Muscle of leg (tissue), 16 donors: ENCODE data around the gene CLCA1. TPM values are rescaled to one million over a fixed set of nuclear protein-coding genes. Genes with fewer than 3 reads are reported as not detected.

Experiments used
- DNase-seq: peaks from one replicate; pipeline ENCODE4 v3.0.0; 2013
- H3K27ac ChIP-seq: one replicate; pipeline ENCODE4 v1.5.1; 2013; ENCODE audit warnings: mild to moderate bottlenecking, low read length, control low read depth
- H3K27me3 ChIP-seq: one replicate; pipeline ENCODE4 v1.6.1; 2013; ENCODE audit warnings: low read length; ENCODE audit not compliant: control insufficient read depth, insufficient read depth
- H3K36me3 ChIP-seq: one replicate; pipeline ENCODE4 v1.6.1; 2013; ENCODE audit warnings: low read length; ENCODE audit not compliant: control insufficient read depth, insufficient read depth
- H3K4me1 ChIP-seq: one replicate; pipeline ENCODE4 v1.6.1; 2013; ENCODE audit warnings: low read length; ENCODE audit not compliant: control insufficient read depth, insufficient read depth
- H3K4me3 ChIP-seq: one replicate; pipeline ENCODE4 v1.5.1; 2013; ENCODE audit warnings: low read length, control low read depth
- H3K9me3 ChIP-seq: replicated peaks from 2 replicates; pipeline ENCODE4 v1.6.1; 2013; ENCODE audit warnings: low read depth, low read length; ENCODE audit not compliant: control insufficient read depth
- WGBS: methylation state at CpG from one replicate; pipeline ENCODE4 v1.1.5; 2013; ENCODE audit warnings: missing lambda C conversion rate; ENCODE audit not compliant: insufficient coverage; 5-methylcytosine and 5-hydroxymethylcytosine counted together
- long read RNA-seq, 11 donors: transcript quantifications; one replicate each; lab custom pipeline, GENCODE V29; 2026
- polyA plus RNA-seq, 8 donors: library from polyadenylated mRNA; unstranded; fragments of 120-200 nt; gene quantifications; one replicate each; pipeline versions ENCODE4 v1.2.1 to v1.2.3, GENCODE V29; 2013; ENCODE audit warnings: inconsistent platforms in 1 of 8, low replicate concordance in 1 of 8; ENCODE audit not compliant: insufficient read length in 8 of 8, insufficient read depth in 1 of 8
- total RNA-seq: library from RNA; stranded (reverse); fragments of 120-200 nt; gene quantifications from one replicate; pipeline ENCODE4 v1.2.4, GENCODE V29; 2013

CLCA1 gene
- total RNA-seq, result not detected
- 10 to 100 TPM in 2 of 8 donors, under 1 TPM in 3, not detected in 3; 0.19 to 48.7 (median 0.73) TPM for polyA plus RNA-seq
- long read RNA-seq, donor 1, result 0 reads
- long read RNA-seq, donor 2, result 0 reads
- long read RNA-seq, donor 3, result 0 reads
- long read RNA-seq, donor 4, result 0 reads
- long read RNA-seq, donor 5, result 0 reads
- long read RNA-seq, donor 6, result 0 reads
- long read RNA-seq, donor 7, result 0 reads
- long read RNA-seq, donor 8, result 0 reads
- long read RNA-seq, donor 9, result 0 reads
- long read RNA-seq, donor 10, result 0 reads
- long read RNA-seq, donor 11, result 0 reads

- no CpG with 5 or more reads among the region's 7 CpGs for WGBS
- Histone ChIP-seq H3K36me3 (no peaks in the 10 kb centered on the region), H3K9me3 (no peaks in the 10 kb centered on the region), H3K4me3 (no peak within 1 kb of the TSS), H3K4me1 (no peaks in the 10 kb centered on the region), H3K27ac (no peak within 1 kb of the TSS), H3K27me3 (no peaks in the 10 kb centered on the region)
- DNase-seq, result no peak
These were observed at the start of gene CLCA1 for GRCh38 chr1:86468501-86468977. Gene CLCA1, plus strand, starts transcription at chr1:86468927. Its CDS starts 45 bp downstream, at chr1:86468972.

- no peaks in the 10 kb centered on the region for H3K9me3 ChIP-seq
- no peaks in the 10 kb centered on the region for H3K36me3 ChIP-seq
- no peaks in the 10 kb centered on the region for H3K27me3 ChIP-seq
- no peak overlapping the region for H3K27ac ChIP-seq
- WGBS, result 10% methylated on average over 3 of the region's 4 CpGs
- no peaks in the 10 kb centered on the region for H3K4me1 ChIP-seq
- H3K4me3 ChIP-seq, result no peak overlapping the region
- peak; percentile 32 for DNase-seq
These were observed 49.3 kb upstream of the CLCA1 start for GRCh38 chr1:86419277-86419903.

- H3K4me3 ChIP-seq, result no peak overlapping the region
- peak; percentile 3 for DNase-seq
- H3K27ac ChIP-seq, result no peak overlapping the region
- no peaks in the 10 kb centered on the region for H3K4me1 ChIP-seq
- 84% methylated on average over 4 of the region's 7 CpGs for WGBS
- no peaks in the 10 kb centered on the region for H3K27me3 ChIP-seq
- H3K36me3 ChIP-seq, result no peaks in the 10 kb centered on the region
- no peaks in the 10 kb centered on the region for H3K9me3 ChIP-seq
These were observed 47.0 kb upstream of the CLCA1 start for GRCh38 chr1:86421601-86422280.

- DNase-seq, result no peak
- no peak overlapping the region for H3K4me3 ChIP-seq
- H3K9me3 ChIP-seq, result no peaks in the 10 kb centered on the region
- no peak overlapping the region for H3K27ac ChIP-seq
- no peaks in the 10 kb centered on the region for H3K36me3 ChIP-seq
- H3K27me3 ChIP-seq, result no peaks in the 10 kb centered on the region
- H3K4me1 ChIP-seq, result no peaks in the 10 kb centered on the region
These were observed 45.3 kb upstream of the CLCA1 start for GRCh38 chr1:86423473-86423872.

GRCh38 chr1:86423873-86424272 is 44.9 kb upstream of the CLCA1 start, which contains the start of gene CLCA2:
Gene CLCA2, plus strand, starts transcription at chr1:86424171. Its CDS starts 77 bp downstream, at chr1:86424248.
- Histone ChIP-seq H3K9me3 (no peaks in the 10 kb centered on the region), H3K4me3 (no peak within 1 kb of the TSS), H3K27me3 (no peaks in the 10 kb centered on the region), H3K4me1 (no peaks in the 10 kb centered on the region), H3K27ac (no peak within 1 kb of the TSS), H3K36me3 (no peaks in the 10 kb centered on the region)
- DNase-seq, result no peak

- 73% methylated on average over 2 of the region's 7 CpGs for WGBS
- no peaks in the 10 kb centered on the region for H3K27me3 ChIP-seq
- no peak for DNase-seq
- H3K4me3 ChIP-seq, result no peak overlapping the region
- H3K9me3 ChIP-seq, result no peaks in the 10 kb centered on the region
- no peaks in the 10 kb centered on the region for H3K36me3 ChIP-seq
- H3K27ac ChIP-seq, result no peak overlapping the region
- no peaks in the 10 kb centered on the region for H3K4me1 ChIP-seq
These were observed 39.5 kb upstream of the CLCA1 start for GRCh38 chr1:86429122-86429725.

GRCh38 chr1:86429835-86430234 is 38.9 kb upstream of the CLCA1 start:
- WGBS, result no CpG with 5 or more reads among the region's 3 CpGs
- DNase-seq, result peak; percentile 85
- H3K27ac ChIP-seq, result peak overlapping the region; percentile 38
- no peaks in the 10 kb centered on the region for H3K9me3 ChIP-seq
- H3K4me3 ChIP-seq, result no peak overlapping the region
- no peaks in the 10 kb centered on the region for H3K27me3 ChIP-seq
- no peaks in the 10 kb centered on the region for H3K36me3 ChIP-seq
- H3K4me1 ChIP-seq, result no peaks in the 10 kb centered on the region

- no peak overlapping the region for H3K4me3 ChIP-seq
- H3K4me1 ChIP-seq, result no peaks in the 10 kb centered on the region
- H3K27ac ChIP-seq, result peak overlapping the region; percentile 38
- DNase-seq, result no peak
- no peaks in the 10 kb centered on the region for H3K9me3 ChIP-seq
- no peaks in the 10 kb centered on the region for H3K27me3 ChIP-seq
- H3K36me3 ChIP-seq, result no peaks in the 10 kb centered on the region
These were observed 38.4 kb upstream of the CLCA1 start for GRCh38 chr1:86430376-86430775.

GRCh38 chr1:86434059-86434458 is 34.7 kb upstream of the CLCA1 start:
- H3K9me3 ChIP-seq, result no peaks in the 10 kb centered on the region

GRCh38 chr1:86435327-86435726 is 33.4 kb upstream of the CLCA1 start:
- no peak overlapping the region for H3K4me3 ChIP-seq
- H3K27ac ChIP-seq, result no peak overlapping the region
- H3K4me1 ChIP-seq, result no peaks in the 10 kb centered on the region
- no peak for DNase-seq
- no peaks in the 10 kb centered on the region for H3K36me3 ChIP-seq
- no CpG with 5 or more reads among the region's 2 CpGs for WGBS
- no peaks in the 10 kb centered on the region for H3K27me3 ChIP-seq
- H3K9me3 ChIP-seq, result no peaks in the 10 kb centered on the region

More at GRCh38 chr1:86434059-86434458, 34.7 kb upstream of the CLCA1 start:
- Histone ChIP-seq H3K36me3 (no peaks in the 10 kb centered on the region), H3K27me3 (no peaks in the 10 kb centered on the region), H3K4me1 (no peaks in the 10 kb centered on the region), H3K27ac (no peak overlapping the region), H3K4me3 (no peak overlapping the region)
- no peak for DNase-seq
